ENCODE data around the gene OTUD1.
"Not testable (repeated sequence)": the region's sequence is repeated elsewhere in the genome, so short reads cannot be mapped to it uniquely, and the experiment has no call there.

The OTUD1 gene

GRCh38 chr10:23438547-23439451 is at the start of gene OTUD1:
Gene OTUD1, plus strand, starts transcription at chr10:23439075. Its CDS starts 383 bp downstream, at chr10:23439458.
- intact Hi-C loops (cut with DNase I): loop anchor here (2.0 to 10.0 kb wide), 2 partner anchors 94 to 124 kb away; partner anchors contain the start of gene C10orf67
- DNase-seq: peak; percentile 90 to 99 (median 97)

- intact Hi-C loops (cut with DNase I); DNase-seq: not testable (repeated sequence)
Observed at GRCh38 chr10:23390408-23390807, 48.5 kb upstream of the OTUD1 start.

GRCh38 chr10:23390809-23391208 is 48.1 kb upstream of the OTUD1 start:
- intact Hi-C loops (cut with DNase I): no loop called here
- DNase-seq: no peak

GRCh38 chr10:23391821-23392220 is 47.1 kb upstream of the OTUD1 start:
- intact Hi-C loops (cut with DNase I): no loop called here
- no peak for DNase-seq

- intact Hi-C loops (cut with DNase I): no loop called here
- DNase-seq: peak in 1 of 42 donors; percentile 12
Observed at GRCh38 chr10:23395017-23395416, 43.9 kb upstream of the OTUD1 start.

- intact Hi-C loops (cut with DNase I): no loop called here
- DNase-seq: no peak
Observed at GRCh38 chr10:23396695-23397094, 42.2 kb upstream of the OTUD1 start.

- no peak for DNase-seq
- intact Hi-C loops (cut with DNase I): no loop called here
Observed at GRCh38 chr10:23399701-23400144, 39.2 kb upstream of the OTUD1 start.

- intact Hi-C loops (cut with DNase I): no loop called here
- DNase-seq: no peak
Observed at GRCh38 chr10:23402856-23403255, 36.0 kb upstream of the OTUD1 start.

GRCh38 chr10:23403278-23403677 is 35.6 kb upstream of the OTUD1 start:
- no peak for DNase-seq
- intact Hi-C loops (cut with DNase I): no loop called here

GRCh38 chr10:23403719-23404118 is 35.2 kb upstream of the OTUD1 start:
- DNase-seq: no peak

GRCh38 chr10:23404461-23404980 is 34.4 kb upstream of the OTUD1 start:
- intact Hi-C loops (cut with DNase I): no loop called here
- DNase-seq: no peak

More at GRCh38 chr10:23403719-23404118, 35.2 kb upstream of the OTUD1 start:
- intact Hi-C loops (cut with DNase I): no loop called here

GRCh38 chr10:23405540-23405939 is 33.3 kb upstream of the OTUD1 start:
- DNase-seq: no peak
- intact Hi-C loops (cut with DNase I): no loop called here

- no peak for DNase-seq
- intact Hi-C loops (cut with DNase I): no loop called here
Observed at GRCh38 chr10:23406409-23406808, 32.5 kb upstream of the OTUD1 start.

GRCh38 chr10:23408330-23408976 is 30.4 kb upstream of the OTUD1 start:
- DNase-seq: no peak
- intact Hi-C loops (cut with DNase I): no loop called here

- intact Hi-C loops (cut with DNase I): no loop called here
Observed at GRCh38 chr10:23412223-23412622, 26.7 kb upstream of the OTUD1 start.

GRCh38 chr10:23413629-23414089 is 25.2 kb upstream of the OTUD1 start:
- no peak for DNase-seq
- intact Hi-C loops (cut with DNase I): no loop called here

More at GRCh38 chr10:23412223-23412622, 26.7 kb upstream of the OTUD1 start:
- no peak for DNase-seq

GRCh38 chr10:23414658-23415057 is 24.2 kb upstream of the OTUD1 start:
- intact Hi-C loops (cut with DNase I): no loop called here
- DNase-seq: no peak

- intact Hi-C loops (cut with DNase I): no loop called here
Observed at GRCh38 chr10:23417254-23417653, 21.6 kb upstream of the OTUD1 start.

GRCh38 chr10:23418051-23418681 is 20.7 kb upstream of the OTUD1 start:
- intact Hi-C loops (cut with DNase I): no loop called here
- no peak for DNase-seq

More at GRCh38 chr10:23417254-23417653, 21.6 kb upstream of the OTUD1 start:
- DNase-seq: no peak
